Peyer's patch (tissue), 4 donors: ENCODE measurements around the gene ENG.

Source experiments
- CTCF ChIP-seq, 6 experiments: fragments of 450-650 bp in 4 of 6; fragments of 200-600 bp in 2 of 6; sonication (generic) in 1 of 6; IDR thresholded peaks; one replicate each; pipeline ENCODE4 v1.5.1; 2017 to 2019; ENCODE audit warnings: antibody characterized with exemption in 6 of 6, mild to moderate bottlenecking in 3 of 6, moderate library complexity in 1 of 6
- POLR2A ChIP-seq, 2 donors: fragments of 450-650 bp; IDR thresholded peaks; one replicate each; pipeline ENCODE4 v1.5.1; 2017; ENCODE audit warnings: antibody characterized with exemption in 2 of 2, mild to moderate bottlenecking in 2 of 2, moderate library complexity in 2 of 2

- TF ChIP-seq CTCF (IDR thresholded peaks at IDR 0.05) = peak in 5 of 6 experiments; percentile 4 to 47 (median 43)
- TF ChIP-seq POLR2A (IDR thresholded peaks at IDR 0.05) = no peak
These were observed 29.0 kb downstream of the ENG start for GRCh38 chr9:127825319-127826051.
